ENCODE data around the gene GABRA5. TPM values are rescaled to one million over a fixed set of nuclear protein-coding genes. Genes with fewer than 3 reads are reported as not detected.
"Not testable (repeated sequence)": the region's sequence is repeated elsewhere in the genome, so short reads cannot be mapped to it uniquely, and the experiment has no call there.

Gene GABRA5
- total and polyA plus RNA-seq, 2 of the 4 experiments (the other 2 are of a cell fraction), result 4.0 to 7.3 TPM

GRCh38 chr15:26831191-26831590 is 35.7 kb upstream of the GABRA5 start:
- CTCF ChIA-PET; H3K4me2 ChIP-seq (ENCODE audit: low read depth, low read length); in situ Hi-C loops (cut with MboI; ENCODE audit: low sequenced_read_pairs); dilution Hi-C loops (cut with HindIII; ENCODE audit: low sequenced_read_pairs, unreplicated experiment); H2BK15ac ChIP-seq (ENCODE audit: low read depth, low read length); H3K23ac ChIP-seq (ENCODE audit: low read depth, low read length); POLR2A ChIA-PET (ENCODE audit: unreplicated experiment); H3K9ac ChIP-seq (ENCODE audit: low read depth, low read length); H2BK5ac ChIP-seq (ENCODE audit: low read depth, low read length, poor library complexity, severe bottlenecking); H3K56ac ChIP-seq (ENCODE audit: extremely low read depth, insufficient read depth, low read length); H3K27me3 ChIP-seq (ENCODE audit: control insufficient read depth, insufficient read depth, low read length); ATAC-seq (ENCODE audit: low read depth); intact Hi-C loops (cut with micrococcal nuclease); H3K18ac ChIP-seq (ENCODE audit: low read depth, low read length); H4K5ac ChIP-seq (ENCODE audit: low read depth, low read length); H4K20me1 ChIP-seq (ENCODE audit: insufficient read depth, low read length); H2AK9ac ChIP-seq (replicated peaks; ENCODE audit: low read depth, low read length, poor library complexity); H4K8ac ChIP-seq (ENCODE audit: low read depth in 2 of 2, low read length in 2 of 2); H3K4me3 ChIP-seq (ENCODE audit: insufficient read depth, low read depth, low read length); H3K27ac ChIP-seq (ENCODE audit: insufficient read depth, low read length); H2AK5ac ChIP-seq (ENCODE audit: low read depth, low read length); H2AFZ ChIP-seq (replicated peaks; ENCODE audit: low read length, poor library complexity); H3K9me3 ChIP-seq (ENCODE audit: control insufficient read depth, insufficient read depth, low read length); H3K36me3 ChIP-seq (ENCODE audit: control insufficient read depth, insufficient read depth, low read length); BruUV-seq (replicated peaks); H3K9me1 ChIP-seq (ENCODE audit: insufficient read depth, low read length); H4K91ac ChIP-seq (ENCODE audit: insufficient read depth, low read depth, low read length); H3K4me1 ChIP-seq (ENCODE audit: control insufficient read depth, insufficient read depth, low read length); H2BK20ac ChIP-seq (ENCODE audit: low read depth, low read length); H2BK120ac ChIP-seq (ENCODE audit: low read depth, low read length); H3K79me1 ChIP-seq (ENCODE audit: low read depth in 1 of 2, low read length in 2 of 2); H3K4ac ChIP-seq (ENCODE audit: low read depth, low read length); H3K14ac ChIP-seq (replicated peaks; ENCODE audit: low read depth, low read length); DNase-seq: not testable (repeated sequence)
- no CpG with 5 or more reads among the region's 36 CpGs for WGBS, 2 experiments (ENCODE audit: extremely low coverage in 2 of 2, insufficient read length in 1 of 2)

Data from IMR-90 (cell line).